Raji (cell line): ENCODE measurements around the gene XPA.

Experiments
- POLR2A ChIP-seq: IDR thresholded peaks from 2 replicates; pipeline ENCODE4 v1.6.1; 2011; ENCODE audit warnings: low read depth, low read length, control low read depth; ENCODE audit not compliant: insufficient read depth

The XPA gene

DNA sequence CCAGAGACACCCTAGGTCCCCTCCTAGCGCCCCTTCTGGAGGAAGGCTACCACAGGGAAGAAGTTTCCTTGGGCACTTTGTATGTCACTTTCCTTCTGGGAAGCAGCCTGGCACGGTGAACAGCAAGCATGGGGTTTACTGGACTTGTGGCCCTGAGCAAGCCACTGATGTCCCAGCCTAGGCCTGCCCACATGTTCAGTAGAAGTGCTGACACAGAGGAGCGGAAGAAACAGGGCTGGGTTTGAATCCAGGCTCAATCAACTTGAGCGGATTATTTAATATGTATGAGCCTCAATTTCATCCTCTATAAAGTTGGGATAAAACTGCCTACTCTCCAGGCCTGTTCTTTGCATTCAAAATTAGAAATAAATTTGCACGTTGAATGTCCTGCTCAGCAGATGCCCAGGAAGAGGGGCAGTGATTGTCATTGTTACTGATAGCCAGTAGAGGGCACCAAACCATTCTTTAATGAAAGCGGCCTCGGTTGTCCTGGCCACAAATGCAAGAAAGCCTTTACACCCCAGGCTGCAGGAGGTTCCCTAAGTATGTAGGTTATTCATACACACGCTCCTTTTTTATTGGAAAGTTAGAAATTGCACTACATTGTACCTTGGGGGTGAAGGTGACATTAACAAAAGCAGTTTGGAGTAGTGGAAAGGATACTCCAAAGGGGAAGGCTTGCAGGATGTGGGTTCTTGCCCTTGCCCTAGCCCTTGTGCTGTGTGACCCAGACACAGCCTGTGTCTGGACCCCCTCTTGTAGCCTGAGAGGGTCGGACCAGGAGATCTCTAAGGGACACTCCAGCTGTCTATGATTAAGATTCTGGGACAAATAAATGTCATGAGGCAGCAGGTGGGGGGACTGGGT, 13.4 kb upstream of the XPA start:
- TF ChIP-seq POLR2A, result no peak

DNA sequence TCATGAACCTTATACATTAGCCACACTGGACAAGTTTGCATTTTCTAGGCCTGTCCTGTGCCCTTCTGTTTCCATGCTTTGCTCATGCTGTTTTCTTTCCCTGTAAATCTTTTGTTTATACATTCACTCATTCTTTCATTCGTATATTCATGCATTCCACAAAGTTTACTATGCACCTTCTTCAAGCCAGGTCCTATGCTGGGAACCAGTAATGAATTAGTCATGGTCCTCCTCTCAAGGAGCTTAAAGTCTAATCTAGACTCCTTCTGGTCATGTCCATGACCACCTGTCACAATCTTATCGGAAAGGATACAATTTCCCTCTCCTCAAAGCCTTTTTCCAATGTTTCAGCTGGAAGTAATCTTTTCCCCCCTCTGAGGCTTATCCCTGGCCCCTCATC, 9.1 kb upstream of the XPA start:
- TF ChIP-seq POLR2A, result no peak

DNA sequence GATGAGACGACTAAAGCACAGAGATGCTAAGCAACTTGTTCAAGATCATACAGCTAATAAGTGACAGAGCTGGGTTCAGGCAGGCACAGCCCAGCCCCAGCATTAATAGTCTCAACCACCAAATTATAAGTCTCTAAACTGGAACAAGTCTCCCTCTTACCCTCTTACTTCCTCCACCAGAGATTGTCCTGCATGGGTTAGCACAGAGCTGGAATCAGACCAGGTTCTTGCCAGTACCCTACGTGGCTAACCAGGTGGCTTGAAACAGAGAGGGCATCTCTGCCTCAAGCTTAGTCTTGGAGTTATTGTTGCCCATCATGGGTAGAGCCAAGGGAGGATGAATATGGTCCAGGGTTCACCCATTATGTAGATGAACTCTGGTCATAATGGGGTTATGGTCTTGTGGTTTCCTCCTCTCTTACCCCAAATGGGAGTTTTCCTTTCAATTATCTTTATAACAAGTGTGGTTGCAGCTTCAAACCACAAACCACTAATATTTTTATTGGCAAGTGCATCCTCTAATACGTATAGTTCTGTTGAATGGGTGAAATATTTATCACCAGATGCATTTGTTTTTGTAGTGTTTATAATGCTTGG, 8.3 kb upstream of the XPA start:
- no peak for TF ChIP-seq POLR2A

DNA sequence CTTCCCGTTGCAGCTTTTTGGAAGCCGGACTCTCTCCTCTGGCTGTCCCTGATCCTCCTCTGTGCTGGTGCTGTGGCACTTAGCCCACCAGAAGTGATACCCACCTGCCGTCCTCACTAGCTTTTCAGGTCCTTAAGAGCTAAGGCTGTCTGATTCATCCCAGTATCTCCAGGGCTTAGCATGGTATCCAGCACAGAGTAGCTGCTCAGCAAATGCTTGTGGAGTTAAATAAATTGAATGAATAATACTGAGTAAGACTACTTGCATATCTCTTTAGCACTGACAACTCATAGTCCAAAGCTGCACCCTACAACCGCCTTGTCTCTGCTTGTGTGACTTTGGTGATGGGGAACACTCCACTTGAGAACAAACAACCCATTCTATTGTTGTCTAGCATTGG, 7.7 kb upstream of the XPA start:
- TF ChIP-seq POLR2A, result no peak

DNA sequence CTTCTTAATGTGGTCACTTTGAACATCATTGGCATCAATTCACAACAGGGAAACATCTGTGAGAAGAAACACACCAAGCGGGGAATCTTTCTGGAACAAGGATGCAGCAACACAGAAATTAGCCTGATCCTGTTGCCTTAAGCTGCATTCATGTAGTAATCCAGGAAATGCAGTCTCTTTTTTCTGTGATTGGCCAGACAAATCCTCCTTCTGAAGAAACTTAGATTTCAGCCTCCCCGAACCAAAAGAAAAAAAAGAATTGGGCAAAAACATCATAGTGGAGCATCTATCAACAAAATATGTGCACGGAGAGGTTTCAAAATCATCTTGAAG, 7.2 kb upstream of the XPA start:
- no peak for TF ChIP-seq POLR2A

DNA sequence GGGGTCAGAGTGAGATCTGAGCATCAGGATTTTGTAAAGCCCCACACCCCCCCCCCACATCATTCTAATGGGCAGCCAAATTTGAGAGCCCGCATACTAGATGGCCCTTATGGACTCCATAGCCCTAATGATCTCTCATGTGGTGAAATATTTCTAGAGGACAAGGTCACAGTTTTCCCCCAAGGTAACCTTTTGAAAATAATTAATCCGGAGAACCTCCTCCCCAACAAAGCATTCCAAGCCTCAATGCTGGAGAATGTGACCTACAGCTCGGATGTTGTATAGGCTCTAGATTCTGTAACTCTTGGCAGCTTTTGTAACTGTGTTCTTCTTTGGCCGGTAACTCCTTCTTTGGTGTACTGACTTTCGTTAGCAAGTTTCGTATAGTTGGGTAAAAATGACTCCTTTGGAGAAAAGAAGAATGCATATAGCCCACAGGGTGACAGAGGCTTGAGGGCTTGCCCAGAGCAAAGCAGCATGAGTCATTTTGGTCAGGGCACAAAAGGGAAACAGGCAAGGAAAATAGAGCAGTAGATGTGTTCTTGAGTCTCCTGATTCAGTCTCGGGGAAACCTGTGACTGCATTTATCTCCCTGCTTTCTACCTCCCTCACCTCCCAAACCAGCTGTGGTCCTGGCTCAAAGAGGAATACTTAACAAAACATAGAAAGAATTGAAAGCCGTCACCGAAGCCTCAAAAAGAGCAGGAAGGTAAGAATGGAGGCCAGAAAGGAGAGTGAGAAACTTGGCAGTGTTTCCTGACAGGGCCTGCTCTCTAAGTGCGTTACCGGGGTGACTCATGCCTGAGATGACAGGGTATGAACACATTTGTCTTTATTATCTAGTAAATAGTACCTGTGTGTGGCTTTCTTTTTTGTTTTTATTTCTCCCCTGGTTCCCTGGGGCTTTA, 6.6 kb upstream of the XPA start:
- TF ChIP-seq POLR2A, result no peak

DNA sequence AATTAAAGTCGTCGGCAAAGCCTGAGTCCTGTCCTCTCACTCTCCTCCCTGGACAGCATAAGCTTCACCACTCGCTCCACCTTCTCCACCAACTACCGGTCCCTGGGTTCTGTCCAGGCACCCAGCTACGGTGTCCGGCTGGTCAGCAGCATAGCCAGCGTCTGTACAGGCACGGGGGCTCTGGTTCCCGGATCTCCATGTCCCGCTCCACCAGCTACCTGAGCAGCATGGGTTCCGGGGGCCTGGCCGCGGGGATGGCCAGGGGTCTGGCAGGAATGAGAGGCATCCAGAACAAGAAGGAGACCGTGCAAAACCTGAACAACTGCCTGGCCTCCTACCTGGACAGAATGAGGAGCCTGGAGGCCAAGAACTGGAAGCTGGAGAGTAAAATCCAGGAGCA, 1.7 kb upstream of the XPA start:
- TF ChIP-seq POLR2A, result no peak

DNA sequence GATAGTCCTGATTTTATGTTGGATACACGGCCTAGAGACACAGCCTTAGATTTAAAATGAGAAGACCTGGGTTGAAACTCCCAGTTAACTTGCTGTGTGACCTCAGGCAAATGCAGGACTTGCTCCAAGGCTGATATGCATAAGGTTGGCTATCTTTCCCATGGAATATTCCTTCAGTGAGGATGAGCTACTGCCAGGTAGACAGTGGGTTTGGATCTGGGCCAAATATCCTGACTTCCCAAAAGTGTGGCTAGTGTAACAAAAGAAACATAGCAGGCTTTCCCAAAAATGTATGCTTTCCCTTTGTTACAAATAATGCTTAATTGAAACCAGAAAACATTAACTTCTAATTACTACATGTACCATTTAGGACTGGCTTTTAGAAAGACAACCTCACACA, 697 bp upstream of the XPA start:
- TF ChIP-seq POLR2A, result no peak

DNA sequence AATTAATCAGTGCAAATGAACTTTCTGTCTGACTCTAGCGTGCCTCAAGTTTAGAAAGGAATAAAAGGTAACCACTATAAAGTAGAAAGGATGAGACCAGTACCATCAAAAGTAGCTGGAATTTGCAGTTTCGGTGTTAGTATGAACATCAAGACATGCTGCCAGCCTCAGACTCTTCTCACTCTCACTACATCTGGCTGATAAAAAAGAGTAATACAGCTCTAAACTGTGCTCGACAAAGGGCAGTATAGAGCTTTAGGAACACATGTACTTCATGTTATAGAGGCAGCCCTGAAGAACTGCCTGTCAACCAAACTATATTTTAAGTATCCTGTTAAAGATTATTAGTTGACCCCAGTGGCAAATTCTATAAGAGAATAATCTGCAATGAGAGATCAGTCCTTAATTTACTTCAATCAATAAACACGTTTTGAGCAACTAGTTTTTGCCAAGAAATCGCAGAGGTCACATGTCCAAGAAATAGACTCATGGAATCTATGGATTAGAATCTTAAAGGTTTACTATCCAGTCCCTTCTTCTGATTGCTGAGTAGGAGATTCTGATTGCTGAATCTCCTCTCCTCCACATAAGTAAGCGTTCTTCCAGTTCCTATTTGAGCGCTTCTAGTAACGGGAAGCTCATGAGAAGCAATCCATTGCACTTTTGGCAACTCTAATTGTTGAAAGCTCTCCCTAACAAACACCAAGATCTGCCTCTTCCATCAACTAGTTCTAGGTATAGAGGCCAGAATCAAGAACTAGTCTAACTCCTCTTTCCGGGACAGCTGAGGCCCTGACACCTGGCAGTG, 941 bp downstream of the XPA start:
- TF ChIP-seq POLR2A, result no peak

DNA sequence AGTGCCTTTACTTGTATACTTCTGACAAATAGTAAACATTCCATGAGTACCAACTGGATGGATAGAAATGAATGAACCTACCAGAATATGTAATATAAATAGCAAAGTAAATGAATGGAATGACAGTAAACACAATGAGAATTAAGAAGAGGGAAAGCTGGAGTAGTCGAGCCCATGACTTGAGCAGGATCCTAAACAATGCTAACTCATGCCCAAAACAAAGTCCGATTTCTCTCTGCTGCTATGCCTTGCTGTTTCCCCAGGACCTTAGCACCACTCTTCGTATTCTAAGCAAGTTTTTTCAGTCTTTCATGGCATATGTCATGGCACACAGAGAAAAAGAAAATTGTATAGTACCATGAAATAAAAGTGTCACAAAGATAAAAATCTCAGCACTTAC, 1.8 kb downstream of the XPA start:
- TF ChIP-seq POLR2A, result no peak

DNA sequence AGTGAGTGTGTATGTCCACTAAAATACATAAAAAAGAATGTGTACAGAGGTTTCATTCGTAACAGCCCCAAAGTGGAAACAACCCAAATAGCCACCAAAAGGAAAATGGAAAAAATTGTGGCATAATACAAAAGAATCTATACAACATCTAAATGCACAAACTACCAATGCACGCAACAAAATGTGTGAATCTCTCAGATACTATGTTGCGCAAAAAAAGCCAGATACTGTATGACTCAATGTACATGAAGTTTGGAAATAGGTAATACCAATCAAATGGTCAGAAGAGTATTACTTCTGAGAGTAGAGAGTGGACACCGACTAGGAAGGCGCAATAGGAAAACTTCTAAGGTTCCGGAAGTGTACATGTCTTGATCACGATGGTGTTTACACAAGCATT, 2.4 kb downstream of the XPA start:
- TF ChIP-seq POLR2A, result no peak

DNA sequence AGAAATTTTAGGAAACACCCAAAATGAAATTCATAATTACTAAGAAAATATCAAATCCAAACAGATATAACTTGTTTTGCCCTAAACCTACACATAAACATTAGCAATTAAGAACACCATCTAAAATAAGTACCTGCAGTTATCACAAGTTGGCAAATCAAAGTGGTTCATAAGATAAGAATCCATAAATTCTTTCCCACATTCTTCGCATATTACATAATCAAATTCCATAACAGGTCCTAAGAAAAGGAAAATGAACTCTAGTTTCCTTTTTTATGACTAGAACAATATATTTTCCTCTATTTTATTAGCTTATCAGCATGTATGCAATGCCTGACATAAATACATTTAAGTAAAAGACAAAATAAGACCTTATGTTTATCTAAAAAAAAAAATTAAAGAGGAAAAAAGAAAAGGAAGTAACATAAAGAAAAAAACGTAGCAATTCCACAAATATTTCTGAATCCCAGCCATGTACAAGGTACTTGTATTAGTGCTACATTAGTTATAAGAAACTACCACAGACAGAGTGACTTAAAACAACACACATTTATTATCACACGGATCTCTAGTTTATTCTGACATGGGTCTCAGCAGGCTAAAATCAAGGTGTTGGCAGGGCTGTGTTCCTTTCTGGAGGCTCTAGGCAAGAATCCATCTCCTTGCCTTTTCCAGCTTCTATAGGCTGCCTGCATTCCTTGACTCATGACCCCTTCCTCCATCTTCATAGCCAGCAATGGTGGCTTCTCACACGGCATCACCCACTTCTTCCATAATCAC, 7.5 kb downstream of the XPA start:
- no peak for TF ChIP-seq POLR2A

DNA sequence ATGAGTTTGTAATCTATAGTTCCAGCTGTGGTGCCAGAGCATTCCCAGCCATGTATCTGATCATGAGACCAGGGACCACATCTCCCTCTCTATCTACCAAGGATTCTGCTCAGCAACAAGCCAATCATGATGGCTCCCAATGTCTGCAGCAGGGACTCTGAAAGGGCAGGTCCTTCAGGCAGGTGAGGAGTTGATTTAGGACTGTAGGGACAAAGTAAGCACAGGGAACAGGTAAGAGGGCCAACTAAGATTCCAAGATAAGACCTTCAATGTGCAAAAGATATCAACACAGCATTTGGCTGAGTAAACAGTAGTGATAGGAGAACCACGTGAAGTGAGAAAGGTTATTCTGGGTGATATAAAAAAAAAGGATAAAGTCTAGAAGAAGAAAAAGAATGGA, 8.5 kb downstream of the XPA start:
- no peak for TF ChIP-seq POLR2A

DNA sequence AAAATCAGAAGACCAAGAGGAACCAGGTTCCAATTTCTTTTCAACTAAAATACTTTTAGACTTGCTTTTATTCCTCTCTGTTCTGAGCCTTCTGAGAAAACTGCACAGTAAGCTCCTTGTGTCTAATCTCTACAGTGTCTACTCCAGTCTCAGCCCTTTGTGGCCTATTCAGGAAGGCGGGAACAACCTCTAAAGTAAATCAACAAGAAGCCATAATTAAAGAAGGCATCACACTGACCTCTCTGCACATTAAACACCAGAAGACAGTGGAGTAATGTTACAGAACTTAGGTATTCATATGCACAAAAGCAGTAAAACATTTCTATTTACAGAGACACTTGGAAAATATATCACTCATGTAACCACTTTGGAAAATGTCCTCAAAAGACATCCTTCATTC, 14.9 kb downstream of the XPA start:
- no peak for TF ChIP-seq POLR2A
